ENCODE results near the gene ARL4D. TPM values are rescaled to one million over a fixed set of nuclear protein-coding genes. Genes with fewer than 3 reads are reported as not detected.

ARL4D gene
- total and polyA plus RNA-seq, 2 of the 4 experiments (the other 2 are of a cell fraction): 12.5 to 30.7 TPM

DNA sequence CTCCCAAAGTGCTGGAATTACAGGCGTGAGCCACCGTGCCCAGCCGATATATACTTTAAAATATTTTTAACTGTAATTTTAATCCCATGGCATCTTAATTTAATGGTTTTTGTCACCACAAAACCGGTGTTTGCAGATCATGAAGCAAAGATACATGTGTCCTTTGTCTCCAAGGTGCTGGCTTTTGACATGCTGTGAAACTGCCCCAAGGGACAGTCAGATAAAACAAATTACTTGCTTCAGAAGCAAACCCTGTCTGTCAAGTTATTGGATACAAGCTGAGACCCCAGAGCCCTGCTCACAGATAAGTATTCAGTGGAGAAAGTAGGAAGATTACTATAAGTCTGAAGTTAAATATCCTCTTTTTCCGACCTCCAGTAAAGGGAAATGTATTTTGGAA lies 39.8 kb downstream of the ARL4D start:
- BruUV-seq (replicated peaks): no TSS peak

More for the DNA sequence above, 39.8 kb downstream of the ARL4D start:
- H3K4me3 ChIP-seq (ENCODE audit: insufficient read depth, low read depth, low read length): no peak overlapping the region
- no peak overlapping the region for H2AFZ ChIP-seq (replicated peaks; ENCODE audit: low read length, poor library complexity)
- in situ Hi-C loops (cut with MboI; ENCODE audit: low sequenced_read_pairs): no loop called here
- no peak overlapping the region for H2BK15ac ChIP-seq (ENCODE audit: low read depth, low read length)
- H3K9me1 ChIP-seq (ENCODE audit: insufficient read depth, low read length): 0 out of 2 replicates have a peak, but pooled peaks cover 2% of the 10 kb centered on the region
- ChIA-PET POLR2A (ENCODE audit: unreplicated experiment) (no interaction called here), CTCF (no interaction called here)
- no peak overlapping the region for H4K91ac ChIP-seq (ENCODE audit: insufficient read depth, low read depth, low read length)
- no peak overlapping the region for H3K18ac ChIP-seq (ENCODE audit: low read depth, low read length)
- intact Hi-C loops (cut with micrococcal nuclease): no loop called here
- no peak overlapping the region for H4K8ac ChIP-seq (ENCODE audit: low read depth in 2 of 2, low read length in 2 of 2)
- H4K5ac ChIP-seq (ENCODE audit: low read depth, low read length): no peak overlapping the region
- no CpG with 5 or more reads among the region's 5 CpGs for WGBS, 2 experiments (ENCODE audit: extremely low coverage in 2 of 2, insufficient read length in 1 of 2)
- H3K4ac ChIP-seq (ENCODE audit: low read depth, low read length): no peak overlapping the region
- ATAC-seq (ENCODE audit: low read depth): no peak
- no peak overlapping the region for H3K23ac ChIP-seq (ENCODE audit: low read depth, low read length)
- dilution Hi-C loops (cut with HindIII; ENCODE audit: low sequenced_read_pairs, unreplicated experiment): no loop called here
- H3K27me3 ChIP-seq (ENCODE audit: control insufficient read depth, insufficient read depth, low read length): no peaks in the 10 kb centered on the region
- H3K4me2 ChIP-seq (ENCODE audit: low read depth, low read length): no peak overlapping the region
- H2AK5ac ChIP-seq (ENCODE audit: low read depth, low read length): no peak overlapping the region
- H3K56ac ChIP-seq (ENCODE audit: extremely low read depth, insufficient read depth, low read length): no peak overlapping the region
- H2BK5ac ChIP-seq (ENCODE audit: low read depth, low read length, poor library complexity, severe bottlenecking): no peak overlapping the region
- H2BK20ac ChIP-seq (ENCODE audit: low read depth, low read length): no peak overlapping the region
- peaks cover 3% of the 10 kb centered on the region for H3K4me1 ChIP-seq (ENCODE audit: control insufficient read depth, insufficient read depth, low read length)
- H3K27ac ChIP-seq (ENCODE audit: insufficient read depth, low read length): no peak overlapping the region
- H2BK120ac ChIP-seq (ENCODE audit: low read depth, low read length): no peak overlapping the region
- H2AK9ac ChIP-seq (replicated peaks; ENCODE audit: low read depth, low read length, poor library complexity): no peak overlapping the region
- H3K14ac ChIP-seq (replicated peaks; ENCODE audit: low read depth, low read length): no peak overlapping the region
- no peaks in the 10 kb centered on the region for H4K20me1 ChIP-seq (ENCODE audit: insufficient read depth, low read length)
- no peak for DNase-seq
- no peak for TF ChIP-seq NFE2L2 (IDR thresholded peaks at IDR 0.05; ENCODE audit: low read depth, low read length)
- TF ChIP-seq RFX5 (IDR thresholded peaks at IDR 0.05; ENCODE audit: low read depth, low read length): no peak
- TF ChIP-seq FOS (IDR thresholded peaks at IDR 0.05; ENCODE audit: low read depth, low read length): no peak
- TF ChIP-seq, protein P1, sequence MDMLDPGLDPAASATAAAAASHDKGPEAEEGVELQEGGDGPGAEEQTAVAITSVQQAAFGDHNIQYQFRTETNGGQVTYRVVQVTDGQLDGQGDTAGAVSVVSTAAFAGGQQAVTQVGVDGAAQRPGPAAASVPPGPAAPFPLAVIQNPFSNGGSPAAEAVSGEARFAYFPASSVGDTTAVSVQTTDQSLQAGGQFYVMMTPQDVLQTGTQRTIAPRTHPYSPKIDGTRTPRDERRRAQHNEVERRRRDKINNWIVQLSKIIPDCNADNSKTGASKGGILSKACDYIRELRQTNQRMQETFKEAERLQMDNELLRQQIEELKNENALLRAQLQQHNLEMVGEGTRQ (IDR thresholded peaks at IDR 0.05; ENCODE audit: low read depth, low read length): no peak
- TF ChIP-seq MXI1 (IDR thresholded peaks at IDR 0.05; ENCODE audit: borderline replicate concordance, low read depth, low read length): no peak
- no peak for TF ChIP-seq BHLHE40 (IDR thresholded peaks at IDR 0.05; ENCODE audit: low read depth, low read length)
- no peaks in the 10 kb centered on the region for H3K79me1 ChIP-seq (ENCODE audit: low read depth in 1 of 2, low read length in 2 of 2)
- no peak overlapping the region for H3K9ac ChIP-seq (ENCODE audit: low read depth, low read length)
- no peaks in the 10 kb centered on the region for H3K36me3 ChIP-seq (ENCODE audit: control insufficient read depth, insufficient read depth, low read length)
- H3K9me3 ChIP-seq (ENCODE audit: control insufficient read depth, insufficient read depth, low read length): no peaks in the 10 kb centered on the region
